ENCODE data around the gene ABCC3. TPM values are rescaled to one million over a fixed set of nuclear protein-coding genes. Genes with fewer than 3 reads are reported as not detected.
A peak's percentile ranks its signal among the peaks of the same experiment; 100 is the strongest.
"Not testable (repeated sequence)": the region's sequence is repeated elsewhere in the genome, so short reads cannot be mapped to it uniquely, and the experiment has no call there.

Gene ABCC3
- total RNA-seq, 2 experiments from 2014 or later = not detected

DNA sequence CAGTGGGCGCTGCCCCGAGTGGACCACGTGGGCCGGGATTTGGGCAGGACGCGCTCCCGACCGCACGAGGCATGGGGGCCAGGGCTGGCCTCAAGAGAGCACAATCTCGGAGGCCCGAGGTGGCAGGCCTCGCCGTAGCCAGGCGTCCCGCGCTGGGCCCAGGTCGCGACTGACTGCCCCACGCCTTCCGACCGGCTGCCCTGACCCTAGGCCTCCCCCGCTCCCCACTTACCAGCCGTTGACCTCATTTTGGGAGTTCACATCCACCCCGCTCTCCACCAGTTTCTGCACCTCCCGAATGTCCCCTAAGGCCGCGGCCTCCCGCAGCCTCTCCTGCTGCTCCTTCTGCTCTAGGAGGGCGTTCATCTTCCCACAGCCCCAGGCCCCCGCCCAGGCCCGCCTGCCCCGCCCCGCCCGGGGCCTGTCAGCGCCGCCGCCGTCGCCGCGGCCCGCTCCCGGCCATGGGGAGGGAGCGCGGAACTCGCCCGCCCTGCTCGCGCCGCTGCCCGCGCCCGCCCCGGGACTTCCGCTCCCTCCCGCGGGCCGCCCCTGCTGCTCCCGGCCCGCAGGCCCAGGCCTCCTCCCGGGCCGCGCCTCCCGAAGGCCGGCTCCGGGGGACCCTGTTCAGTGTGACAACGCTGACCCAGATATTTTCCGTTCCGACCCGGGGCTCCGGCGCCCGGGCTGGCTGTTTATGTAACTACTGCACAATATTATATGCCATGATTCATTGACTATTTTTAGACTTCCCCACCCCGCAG, 72.8 kb downstream of the ABCC3 start, which contains the start of gene ANKRD40:
ANKRD40 (minus strand) TSS at position 626 of the 761 bp plus-strand sequence; CDS start at position 366, 260 bp downstream.
- ChIA-PET CTCF (interaction anchor here (0.9 to 1.0 kb wide), 2 partner anchors 10 to 310 kb away, joined by 4 read pairs; no protein-coding TSS in a partner anchor), POLR2A (no interaction called here)
- peak within 1 kb of the TSS; percentile 97 for H3K27ac Mint-ChIP-seq
- H3K4me1 Mint-ChIP-seq = peaks cover 60% of the 10 kb centered on the region
- peak; percentile 91 for DNase-seq
- H3K27me3 Mint-ChIP-seq = peaks cover 2% of the 10 kb centered on the region
- no peaks in the 10 kb centered on the region for H3K9me3 Mint-ChIP-seq
- H3K4me3 Mint-ChIP-seq = peak within 1 kb of the TSS; percentile 96
- H3K36me3 Mint-ChIP-seq (ENCODE audit: low read depth) = peaks cover 19% of the 10 kb centered on the region

- Mint-ChIP-seq H3K4me3 (peak overlapping the region; percentile 96), H3K27ac (peak overlapping the region; percentile 94), H3K9me3 (no peaks in the 10 kb centered on the region), H3K4me1 (peaks cover 54% of the 10 kb centered on the region), H3K27me3 (peaks cover 5% of the 10 kb centered on the region), H3K36me3 (ENCODE audit: low read depth) (peaks cover 17% of the 10 kb centered on the region)
- CTCF ChIA-PET = interaction anchor here (1.2 kb wide), 1 partner anchor 234 kb away, joined by 3 read pairs; no protein-coding TSS in a partner anchor
- POLR2A ChIA-PET = no interaction called here
- peak; percentile 14 for DNase-seq
Observed at GRCh38 chr17:50708050-50709000, 73.6 kb downstream of the ABCC3 start.

DNA sequence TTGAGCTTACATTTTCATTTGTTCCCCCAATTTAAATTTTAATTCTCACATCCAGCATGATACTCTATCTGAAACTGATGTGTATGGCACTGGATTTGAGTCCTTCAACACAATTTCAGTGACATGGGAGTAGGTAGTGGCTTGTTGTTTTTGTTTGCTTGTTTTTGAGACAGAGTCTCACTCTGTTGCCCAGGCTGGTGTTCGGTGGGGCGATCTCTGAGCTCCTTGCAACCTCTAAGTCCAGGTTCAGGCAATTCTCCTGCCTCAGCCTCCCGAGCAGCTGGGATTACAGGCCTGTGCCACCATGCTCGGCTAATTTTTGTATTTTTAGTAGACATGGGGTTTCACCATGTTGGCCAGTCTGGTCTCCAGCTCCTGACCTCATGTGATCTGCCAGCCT, 74.4 kb downstream of the ABCC3 start:
- H3K36me3 Mint-ChIP-seq (ENCODE audit: low read depth) = peaks cover 10% of the 10 kb centered on the region
- DNase-seq, POLR2A ChIA-PET, H3K27me3 Mint-ChIP-seq, H3K9me3 Mint-ChIP-seq: not testable (repeated sequence)
- peaks cover 47% of the 10 kb centered on the region for H3K4me1 Mint-ChIP-seq
- CTCF ChIA-PET = interaction anchor here (1.2 kb wide), 1 partner anchor 234 kb away, joined by 3 read pairs; no protein-coding TSS in a partner anchor
- H3K4me3 Mint-ChIP-seq = peak overlapping the region; percentile 96
- H3K27ac Mint-ChIP-seq = peak overlapping the region; percentile 94

DNA sequence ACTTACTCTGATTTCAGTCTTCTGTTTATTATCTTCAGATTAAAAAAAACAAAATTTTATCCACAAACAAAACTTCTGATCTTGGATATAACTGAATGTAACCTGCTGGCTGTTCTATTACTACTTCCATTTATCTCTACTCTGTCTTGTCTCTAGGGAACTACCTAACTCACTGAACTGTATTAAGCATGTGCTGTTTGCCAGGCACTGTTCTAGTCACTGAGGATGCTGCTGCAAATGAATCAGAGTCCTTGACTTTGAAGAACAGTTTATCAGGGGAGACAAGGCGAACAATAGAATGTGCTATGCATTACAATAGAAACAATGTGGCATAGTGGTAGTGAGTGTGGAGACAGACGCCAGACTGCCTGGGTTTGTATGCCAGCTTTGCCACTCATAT, 75.3 kb downstream of the ABCC3 start:
- peak overlapping the region; percentile 94 for H3K27ac Mint-ChIP-seq
- ChIA-PET CTCF (no interaction called here), POLR2A (no interaction called here)
- H3K4me1 Mint-ChIP-seq = peaks cover 43% of the 10 kb centered on the region
- peaks cover 7% of the 10 kb centered on the region for H3K36me3 Mint-ChIP-seq (ENCODE audit: low read depth)
- DNase-seq = no peak
- no peak overlapping the region for H3K4me3 Mint-ChIP-seq
- H3K27me3 Mint-ChIP-seq = peaks cover 7% of the 10 kb centered on the region
- H3K9me3 Mint-ChIP-seq = no peaks in the 10 kb centered on the region

DNA sequence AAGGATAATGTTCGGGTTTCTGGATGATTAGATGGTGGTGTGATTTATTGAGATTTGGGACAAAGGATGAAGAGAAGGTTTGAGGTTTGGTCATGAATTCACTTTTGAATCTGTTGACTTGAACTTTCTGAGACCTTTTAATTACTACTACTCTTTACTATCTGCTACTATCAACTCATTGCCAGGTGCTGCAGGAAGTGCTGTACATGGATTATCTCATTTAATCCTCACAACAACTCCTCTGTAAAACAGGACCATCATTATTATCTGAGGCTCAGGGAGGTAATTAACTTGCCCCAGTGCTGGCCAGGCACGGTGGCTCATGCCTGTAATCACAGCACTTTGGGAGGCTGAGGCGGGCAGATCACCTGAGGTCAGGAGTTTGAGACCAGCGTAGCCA, 76.0 kb downstream of the ABCC3 start:
- H3K4me3 Mint-ChIP-seq = no peak overlapping the region
- peaks cover 37% of the 10 kb centered on the region for H3K4me1 Mint-ChIP-seq
- H3K36me3 Mint-ChIP-seq (ENCODE audit: low read depth) = peaks cover 3% of the 10 kb centered on the region
- ChIA-PET CTCF (no interaction called here), POLR2A (no interaction called here)
- peaks cover 7% of the 10 kb centered on the region for H3K27me3 Mint-ChIP-seq
- no peak overlapping the region for H3K27ac Mint-ChIP-seq
- DNase-seq = no peak
- H3K9me3 Mint-ChIP-seq = no peaks in the 10 kb centered on the region

DNA sequence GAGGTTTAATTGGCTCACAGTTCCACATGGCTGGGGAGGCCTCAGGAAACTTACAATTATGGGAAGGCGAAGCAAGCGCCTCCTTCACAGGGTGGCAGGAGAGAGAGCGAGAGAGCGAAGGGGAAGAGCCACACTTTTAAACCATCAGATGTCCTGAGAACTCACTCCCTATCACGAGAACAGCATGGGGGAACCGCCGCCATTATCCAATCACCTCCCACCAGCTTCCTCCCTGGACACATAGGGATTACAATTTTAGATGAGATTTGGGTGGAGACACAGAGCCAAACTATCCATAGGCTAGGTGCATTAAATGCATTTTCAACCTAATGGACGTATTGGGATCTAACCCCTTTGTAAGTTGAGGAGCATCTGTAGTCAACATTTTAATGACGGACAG, 78.0 kb downstream of the ABCC3 start:
- Mint-ChIP-seq H3K36me3 (ENCODE audit: low read depth) (no peaks in the 10 kb centered on the region), H3K4me3 (no peak overlapping the region), H3K27ac (no peak overlapping the region), H3K4me1 (peaks cover 27% of the 10 kb centered on the region), H3K9me3 (no peaks in the 10 kb centered on the region), H3K27me3 (peaks cover 7% of the 10 kb centered on the region)
- no peak for DNase-seq
- ChIA-PET CTCF (no interaction called here), POLR2A (no interaction called here)

- Mint-ChIP-seq H3K27ac (no peak overlapping the region), H3K27me3 (peaks cover 7% of the 10 kb centered on the region), H3K4me3 (no peak overlapping the region), H3K9me3 (no peaks in the 10 kb centered on the region), H3K36me3 (ENCODE audit: low read depth) (peaks cover 5% of the 10 kb centered on the region), H3K4me1 (peaks cover 6% of the 10 kb centered on the region)
- DNase-seq = no peak
- ChIA-PET POLR2A (no interaction called here), CTCF (no interaction called here)
Observed at GRCh38 chr17:50715471-50715870, 80.8 kb downstream of the ABCC3 start.

GRCh38 chr17:50719144-50719923, 84.7 kb downstream of the ABCC3 start, which contains the start of gene LUC7L3:
Gene LUC7L3 (plus strand): TSS chr17:50719603. CDS start chr17:50719733, 130 bp downstream.
- peak; percentile 93 for DNase-seq
- peak within 1 kb of the TSS; percentile 99 for H3K27ac Mint-ChIP-seq
- H3K9me3 Mint-ChIP-seq = no peaks in the 10 kb centered on the region
- H3K36me3 Mint-ChIP-seq (ENCODE audit: low read depth) = peaks cover 16% of the 10 kb centered on the region
- H3K27me3 Mint-ChIP-seq = no peaks in the 10 kb centered on the region
- H3K4me3 Mint-ChIP-seq = peak within 1 kb of the TSS; percentile 79
- ChIA-PET CTCF (no interaction called here), POLR2A (no interaction called here)
- H3K4me1 Mint-ChIP-seq = peaks cover 27% of the 10 kb centered on the region

- no peaks in the 10 kb centered on the region for H3K9me3 Mint-ChIP-seq
- no peak for DNase-seq
- H3K27ac Mint-ChIP-seq = peak overlapping the region; percentile 99
- H3K4me3 Mint-ChIP-seq = peak overlapping the region; percentile 79
- peaks cover 16% of the 10 kb centered on the region for H3K36me3 Mint-ChIP-seq (ENCODE audit: low read depth)
- H3K27me3 Mint-ChIP-seq = no peaks in the 10 kb centered on the region
- peaks cover 27% of the 10 kb centered on the region for H3K4me1 Mint-ChIP-seq
- ChIA-PET POLR2A (no interaction called here), CTCF (no interaction called here)
Observed at GRCh38 chr17:50719924-50720794, 85.5 kb downstream of the ABCC3 start.

DNA sequence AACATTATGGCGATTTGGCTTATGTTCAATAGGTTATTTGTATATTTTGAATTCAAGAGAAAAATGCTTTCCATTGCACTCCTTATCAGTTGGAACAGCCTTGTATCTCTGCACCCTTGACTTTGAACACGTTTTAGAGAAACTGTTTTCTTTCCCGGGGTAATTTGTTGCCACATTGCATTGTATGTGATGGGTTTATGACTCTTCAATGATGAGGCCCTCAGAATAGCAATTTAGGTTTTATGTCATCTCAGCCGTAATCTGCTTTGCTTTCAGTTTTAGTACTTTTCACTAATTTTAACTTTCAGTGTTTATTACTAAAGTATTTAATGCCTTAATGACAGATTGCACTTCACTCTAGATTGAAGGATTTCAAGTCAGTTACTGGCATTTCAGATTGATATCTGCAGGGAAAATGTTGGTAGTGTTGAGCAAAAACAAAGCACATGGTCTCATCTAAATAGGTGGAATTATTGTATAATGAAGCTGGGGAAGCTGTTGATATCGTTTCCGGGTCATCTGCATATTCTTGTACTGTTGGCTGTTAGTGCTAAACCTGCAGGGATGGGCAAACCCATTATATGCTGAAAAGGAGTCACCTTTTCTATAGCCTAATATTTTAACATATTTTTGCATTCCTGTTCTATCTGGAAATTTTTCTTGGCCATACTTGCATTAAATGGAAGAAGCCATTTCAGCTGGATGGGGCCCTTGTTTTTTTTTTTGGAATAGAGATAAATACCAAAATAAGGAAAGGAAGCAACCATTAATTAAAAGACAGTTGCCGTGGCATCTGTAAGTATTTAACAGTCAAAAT, 86.7 kb downstream of the ABCC3 start:
- H3K27me3 Mint-ChIP-seq = no peaks in the 10 kb centered on the region
- no peaks in the 10 kb centered on the region for H3K9me3 Mint-ChIP-seq
- ChIA-PET POLR2A (interaction anchor here (0.6 kb wide), 1 partner anchor 148 kb away, joined by 3 read pairs; no protein-coding TSS in a partner anchor), CTCF (interaction anchor here (1.1 kb wide), 1 partner anchor 10 kb away, joined by 3 read pairs; no protein-coding TSS in a partner anchor)
- H3K4me1 Mint-ChIP-seq = peaks cover 31% of the 10 kb centered on the region
- peak overlapping the region; percentile 99 for H3K27ac Mint-ChIP-seq
- DNase-seq = peak; percentile 44
- H3K4me3 Mint-ChIP-seq = peak overlapping the region; percentile 79
- H3K36me3 Mint-ChIP-seq (ENCODE audit: low read depth) = peaks cover 16% of the 10 kb centered on the region

- Mint-ChIP-seq H3K4me1 (peaks cover 40% of the 10 kb centered on the region), H3K36me3 (ENCODE audit: low read depth) (peaks cover 19% of the 10 kb centered on the region), H3K27me3 (no peaks in the 10 kb centered on the region), H3K27ac (peak overlapping the region; percentile 57), H3K9me3 (no peaks in the 10 kb centered on the region), H3K4me3 (peak overlapping the region; percentile 50)
- POLR2A ChIA-PET = no interaction called here
- no peak for DNase-seq
- CTCF ChIA-PET = interaction anchor here (1.0 kb wide), 1 partner anchor 18 kb away, joined by 4 read pairs; no protein-coding TSS in a partner anchor
Observed at GRCh38 chr17:50722746-50723145, 88.1 kb downstream of the ABCC3 start.

All from activated CD4-positive, alpha-beta T cell treated with anti-CD3 and anti-CD28 coated beads, Interleukin-2, amount 10 ng/mL, durations not matched to agents 7 days and 5 days (primary cell).